GM23338 (cell line): ENCODE data around the gene LCN10. TPM values are rescaled to one million over a fixed set of nuclear protein-coding genes. Genes with fewer than 3 reads are reported as not detected.

Source experiments
- ATAC-seq: fragments of 200-7000 bp; cut with Tn5 transposase; 3 replicates; pipeline ENCODE4 v1.9.1; 2020
- DNase-seq: peaks from one replicate; pipeline ENCODE4 v3.0.0-alpha.2; 2015; ENCODE audit warnings: low spot score
- H2AFZ ChIP-seq: fragments of 200-600 bp; sonication (generic); 2 replicates; pipeline ENCODE4 v1.8.0; 2016; ENCODE audit warnings: antibody characterized with exemption, mild to moderate bottlenecking, moderate library complexity
- H3F3A ChIP-seq: fragments of 200-600 bp; sonication (generic); replicated peaks from 2 replicates; pipeline ENCODE4 v1.8.0; 2017; ENCODE audit warnings: antibody characterized with exemption, mixed run types, low read depth
- H3K27ac ChIP-seq: fragments of 200-600 bp; sonication (generic); 2 replicates; pipeline ENCODE4 v1.6.1; 2016; ENCODE audit warnings: low read depth
- H3K27me3 ChIP-seq: fragments of 200-600 bp; sonication (generic); 2 replicates; pipeline ENCODE4 v1.8.0; 2016; ENCODE audit warnings: mild to moderate bottlenecking, mixed run types, moderate library complexity; ENCODE audit not compliant: insufficient read depth
- H3K36me3 ChIP-seq: fragments of 200-600 bp; sonication (generic); 2 replicates; pipeline ENCODE4 v1.8.0; 2016; ENCODE audit warnings: mild to moderate bottlenecking; ENCODE audit not compliant: insufficient read depth
- H3K4me1 ChIP-seq: fragments of 200-600 bp; sonication (generic); 2 replicates; pipeline ENCODE4 v1.8.0; 2016; ENCODE audit warnings: mild to moderate bottlenecking, moderate library complexity; ENCODE audit not compliant: insufficient read depth
- H3K4me2 ChIP-seq: fragments of 200-600 bp; sonication (generic); 2 replicates; pipeline ENCODE4 v1.7.1; 2017; ENCODE audit warnings: mixed run types
- H3K4me3 ChIP-seq: fragments of 200-600 bp; sonication (generic); 2 replicates; pipeline ENCODE4 v1.6.1; 2016; ENCODE audit warnings: mixed run types
- H3K79me2 ChIP-seq: fragments of 200-600 bp; sonication (generic); replicated peaks from 2 replicates; pipeline ENCODE4 v1.8.0; 2017; ENCODE audit warnings: mild to moderate bottlenecking; ENCODE audit not compliant: insufficient read depth
- H3K9me2 ChIP-seq: fragments of 200-600 bp; sonication (generic); 2 replicates; pipeline ENCODE4 v1.8.0; 2017; ENCODE audit not compliant: insufficient read depth
- H4K20me1 ChIP-seq: fragments of 200-600 bp; sonication (generic); replicated peaks from 2 replicates; pipeline ENCODE4 v1.8.0; 2017; ENCODE audit warnings: mild to moderate bottlenecking; ENCODE audit not compliant: insufficient read depth
- H3K27ac Mint-ChIP-seq: 2 replicates; pipeline ENCODE4 v1.8.0; 2020; ENCODE audit warnings: inconsistent platforms, mild to moderate bottlenecking, moderate library complexity, mixed read lengths
- H3K27me3 Mint-ChIP-seq: 3 replicates; pipeline ENCODE4 v1.8.0; 2022; ENCODE audit warnings: low read depth, mild to moderate bottlenecking, moderate library complexity, mixed read lengths, inconsistent platforms; ENCODE audit not compliant: insufficient read depth, poor library complexity
- H3K36me3 Mint-ChIP-seq: 3 replicates; pipeline ENCODE4 v1.8.0; 2021; ENCODE audit warnings: low read depth, mild to moderate bottlenecking, inconsistent platforms, moderate library complexity, mixed read lengths
- H3K4me1 Mint-ChIP-seq: 3 replicates; pipeline ENCODE4 v1.8.0; 2020; ENCODE audit warnings: mild to moderate bottlenecking, inconsistent platforms, mixed read lengths
- H3K4me3 Mint-ChIP-seq: 3 replicates; pipeline ENCODE4 v1.8.0; 2021; ENCODE audit warnings: moderate library complexity, mild to moderate bottlenecking, inconsistent platforms, mixed read lengths
- H3K9me3 Mint-ChIP-seq: 3 replicates; pipeline ENCODE4 v1.8.0; 2020; ENCODE audit warnings: moderate library complexity, mild to moderate bottlenecking, inconsistent platforms, mixed read lengths
- EZH2phosphoT487 ChIP-seq: fragments of 200-600 bp; sonication (generic); IDR thresholded peaks from one replicate; pipeline ENCODE4 v1.8.1; 2018; ENCODE audit warnings: antibody characterized with exemption; ENCODE audit not compliant: unreplicated experiment
- JUNB ChIP-seq: IDR thresholded peaks from one replicate; pipeline ENCODE4 v1.6.1; 2016; ENCODE audit warnings: antibody characterized with exemption; ENCODE audit not compliant: unreplicated experiment
- NANOG ChIP-seq: IDR thresholded peaks from 2 replicates; pipeline ENCODE4 v1.6.1; 2016; ENCODE audit warnings: antibody characterized with exemption, borderline replicate concordance
- long read RNA-seq: library from polyadenylated mRNA; unstranded; transcript quantifications from one replicate; pipeline ENCODE4 v2.0.0, GENCODE V29; 2020; ENCODE audit not compliant: unreplicated experiment
- polyA plus RNA-seq: library from polyadenylated mRNA; unstranded; fragments of >200 nt; fragmentation: Nextera tagmentation; extraction: Ambion mirVana; gene quantifications from 2 replicates; pipeline ENCODE4 v1.2.1, GENCODE V29; 2016
- total RNA-seq: library from RNA; depleted of rRNA; stranded (reverse); fragments of >200 nt; shearing (Covaris generic); gene quantifications from 2 replicates; pipeline ENCODE4 v1.2.3, GENCODE V29; 2014; rRNA removed
- TF ChIP-seq, protein P1 (sequence below): fragments of 250-450 bp; sonication (Bioruptor Pico); IDR thresholded peaks from 2 replicates; pipeline ENCODE4 v1.5.0; 2020; ENCODE audit warnings: mild to moderate bottlenecking, moderate library complexity
- TF ChIP-seq, protein P2 (sequence below), 2 experiments: fragments of 200-600 bp in 1 of 2; sonication (generic) in 1 of 2; conservative IDR thresholded peaks; 2 replicates each; pipeline versions ENCODE4 v1.5.1 to v1.6.1; 2016 to 2017; ENCODE audit warnings: antibody characterized with exemption in 2 of 2, low read depth in 2 of 2, mild to moderate bottlenecking in 2 of 2, moderate library complexity in 1 of 2

Gene LCN10
- total RNA-seq (0.45 and 9.8 TPM in 2 replicates), polyA plus RNA-seq (0.43 and 0.74 TPM in 2 replicates)
- long read RNA-seq, partial matches to known transcripts, result 0 of 1 reads
- long read RNA-seq, other reads (novel, unspliced or antisense), result 0 of 1 reads

DNA sequence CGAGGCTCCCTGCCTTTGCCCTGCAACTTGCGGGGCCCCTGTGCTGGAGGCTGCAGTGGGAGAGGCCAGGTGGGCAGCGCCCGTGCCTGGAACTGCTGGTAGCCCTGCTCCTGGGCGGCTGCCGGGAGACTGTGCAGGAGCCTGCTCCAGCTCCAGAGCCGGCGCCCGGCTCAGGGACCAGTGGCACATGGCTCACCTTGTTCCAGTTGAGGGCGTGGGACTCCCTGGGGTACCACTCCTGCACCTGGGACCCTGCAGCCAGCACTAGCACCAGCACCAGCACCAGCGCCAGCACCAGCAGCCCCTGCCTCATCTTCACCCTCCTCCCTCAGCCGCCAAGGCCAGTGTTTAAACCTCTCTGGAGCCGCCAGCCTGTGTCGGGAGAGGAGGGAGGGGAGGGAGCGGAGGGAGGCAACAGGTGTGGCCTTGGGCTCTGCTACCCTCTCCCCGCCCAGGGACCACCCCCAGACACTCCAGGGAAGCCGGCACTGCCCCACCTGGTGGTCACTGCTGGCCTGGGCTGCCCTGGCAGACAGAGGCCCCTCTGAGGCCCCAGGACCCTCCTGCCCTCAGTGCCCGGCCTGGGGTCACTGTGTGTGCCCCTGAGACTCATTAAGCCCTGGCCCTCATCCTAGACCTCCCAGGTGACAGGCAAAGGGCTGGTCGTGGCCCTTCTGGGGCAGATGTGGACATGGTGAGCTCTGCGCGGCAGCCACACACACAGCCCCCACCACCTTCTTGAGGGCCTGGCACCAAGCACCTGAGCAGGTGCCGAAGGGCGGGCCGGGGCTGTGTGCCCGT, at the start of gene LCN10:
Gene LCN10 (minus strand): TSS at position 350 of the 801 bp plus-strand sequence. CDS start 37 bp downstream, at position 313.
- Histone ChIP-seq H3K79me2 (no peaks in the 10 kb centered on the region), H3K4me1 (no peaks in the 10 kb centered on the region), H2AFZ (no peak within 1 kb of the TSS; the same call in 1 of the 2 replicates), H3K27ac (no peak within 1 kb of the TSS), H3K27me3 (no peaks in the 10 kb centered on the region), H3F3A (no peaks in the 10 kb centered on the region), H4K20me1 (no peaks in the 10 kb centered on the region), H3K9me2 (no peaks in the 10 kb centered on the region), H3K36me3 (no peaks in the 10 kb centered on the region), H3K4me2 (no peak within 1 kb of the TSS), H3K4me3 (peak within 1 kb of the TSS; percentile 26; the same call in 1 of the 2 replicates)
- no peak for TF ChIP-seq JUNB
- TF ChIP-seq, protein P1, sequence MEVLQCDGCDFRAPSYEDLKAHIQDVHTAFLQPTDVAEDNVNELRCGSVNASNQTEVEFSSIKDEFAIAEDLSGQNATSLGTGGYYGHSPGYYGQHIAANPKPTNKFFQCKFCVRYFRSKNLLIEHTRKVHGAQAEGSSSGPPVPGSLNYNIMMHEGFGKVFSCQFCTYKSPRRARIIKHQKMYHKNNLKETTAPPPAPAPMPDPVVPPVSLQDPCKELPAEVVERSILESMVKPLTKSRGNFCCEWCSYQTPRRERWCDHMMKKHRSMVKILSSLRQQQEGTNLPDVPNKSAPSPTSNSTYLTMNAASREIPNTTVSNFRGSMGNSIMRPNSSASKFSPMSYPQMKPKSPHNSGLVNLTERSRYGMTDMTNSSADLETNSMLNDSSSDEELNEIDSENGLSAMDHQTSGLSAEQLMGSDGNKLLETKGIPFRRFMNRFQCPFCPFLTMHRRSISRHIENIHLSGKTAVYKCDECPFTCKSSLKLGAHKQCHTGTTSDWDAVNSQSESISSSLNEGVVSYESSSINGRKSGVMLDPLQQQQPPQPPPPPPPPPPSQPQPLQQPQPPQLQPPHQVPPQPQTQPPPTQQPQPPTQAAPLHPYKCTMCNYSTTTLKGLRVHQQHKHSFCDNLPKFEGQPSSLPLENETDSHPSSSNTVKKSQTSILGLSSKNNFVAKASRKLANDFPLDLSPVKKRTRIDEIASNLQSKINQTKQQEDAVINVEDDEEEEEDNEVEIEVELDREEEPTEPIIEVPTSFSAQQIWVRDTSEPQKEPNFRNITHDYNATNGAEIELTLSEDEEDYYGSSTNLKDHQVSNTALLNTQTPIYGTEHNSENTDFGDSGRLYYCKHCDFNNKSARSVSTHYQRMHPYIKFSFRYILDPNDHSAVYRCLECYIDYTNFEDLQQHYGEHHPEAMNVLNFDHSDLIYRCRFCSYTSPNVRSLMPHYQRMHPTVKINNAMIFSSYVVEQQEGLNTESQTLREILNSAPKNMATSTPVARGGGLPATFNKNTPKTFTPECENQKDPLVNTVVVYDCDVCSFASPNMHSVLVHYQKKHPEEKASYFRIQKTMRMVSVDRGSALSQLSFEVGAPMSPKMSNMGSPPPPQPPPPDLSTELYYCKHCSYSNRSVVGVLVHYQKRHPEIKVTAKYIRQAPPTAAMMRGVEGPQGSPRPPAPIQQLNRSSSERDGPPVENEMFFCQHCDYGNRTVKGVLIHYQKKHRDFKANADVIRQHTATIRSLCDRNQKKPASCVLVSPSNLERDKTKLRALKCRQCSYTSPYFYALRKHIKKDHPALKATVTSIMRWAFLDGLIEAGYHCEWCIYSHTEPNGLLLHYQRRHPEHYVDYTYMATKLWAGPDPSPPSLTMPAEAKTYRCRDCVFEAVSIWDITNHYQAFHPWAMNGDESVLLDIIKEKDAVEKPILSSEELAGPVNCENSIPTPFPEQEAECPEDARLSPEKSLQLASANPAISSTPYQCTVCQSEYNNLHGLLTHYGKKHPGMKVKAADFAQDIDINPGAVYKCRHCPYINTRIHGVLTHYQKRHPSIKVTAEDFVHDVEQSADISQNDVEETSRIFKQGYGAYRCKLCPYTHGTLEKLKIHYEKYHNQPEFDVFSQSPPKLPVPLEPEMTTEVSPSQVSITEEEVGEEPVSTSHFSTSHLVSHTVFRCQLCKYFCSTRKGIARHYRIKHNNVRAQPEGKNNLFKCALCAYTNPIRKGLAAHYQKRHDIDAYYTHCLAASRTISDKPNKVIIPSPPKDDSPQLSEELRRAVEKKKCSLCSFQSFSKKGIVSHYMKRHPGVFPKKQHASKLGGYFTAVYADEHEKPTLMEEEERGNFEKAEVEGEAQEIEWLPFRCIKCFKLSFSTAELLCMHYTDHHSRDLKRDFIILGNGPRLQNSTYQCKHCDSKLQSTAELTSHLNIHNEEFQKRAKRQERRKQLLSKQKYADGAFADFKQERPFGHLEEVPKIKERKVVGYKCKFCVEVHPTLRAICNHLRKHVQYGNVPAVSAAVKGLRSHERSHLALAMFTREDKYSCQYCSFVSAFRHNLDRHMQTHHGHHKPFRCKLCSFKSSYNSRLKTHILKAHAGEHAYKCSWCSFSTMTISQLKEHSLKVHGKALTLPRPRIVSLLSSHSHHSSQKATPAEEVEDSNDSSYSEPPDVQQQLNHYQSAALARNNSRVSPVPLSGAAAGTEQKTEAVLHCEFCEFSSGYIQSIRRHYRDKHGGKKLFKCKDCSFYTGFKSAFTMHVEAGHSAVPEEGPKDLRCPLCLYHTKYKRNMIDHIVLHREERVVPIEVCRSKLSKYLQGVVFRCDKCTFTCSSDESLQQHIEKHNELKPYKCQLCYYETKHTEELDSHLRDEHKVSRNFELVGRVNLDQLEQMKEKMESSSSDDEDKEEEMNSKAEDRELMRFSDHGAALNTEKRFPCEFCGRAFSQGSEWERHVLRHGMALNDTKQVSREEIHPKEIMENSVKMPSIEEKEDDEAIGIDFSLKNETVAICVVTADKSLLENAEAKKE, result no peak
- no peak for TF ChIP-seq EZH2phosphoT487
- TF ChIP-seq, protein P2, sequence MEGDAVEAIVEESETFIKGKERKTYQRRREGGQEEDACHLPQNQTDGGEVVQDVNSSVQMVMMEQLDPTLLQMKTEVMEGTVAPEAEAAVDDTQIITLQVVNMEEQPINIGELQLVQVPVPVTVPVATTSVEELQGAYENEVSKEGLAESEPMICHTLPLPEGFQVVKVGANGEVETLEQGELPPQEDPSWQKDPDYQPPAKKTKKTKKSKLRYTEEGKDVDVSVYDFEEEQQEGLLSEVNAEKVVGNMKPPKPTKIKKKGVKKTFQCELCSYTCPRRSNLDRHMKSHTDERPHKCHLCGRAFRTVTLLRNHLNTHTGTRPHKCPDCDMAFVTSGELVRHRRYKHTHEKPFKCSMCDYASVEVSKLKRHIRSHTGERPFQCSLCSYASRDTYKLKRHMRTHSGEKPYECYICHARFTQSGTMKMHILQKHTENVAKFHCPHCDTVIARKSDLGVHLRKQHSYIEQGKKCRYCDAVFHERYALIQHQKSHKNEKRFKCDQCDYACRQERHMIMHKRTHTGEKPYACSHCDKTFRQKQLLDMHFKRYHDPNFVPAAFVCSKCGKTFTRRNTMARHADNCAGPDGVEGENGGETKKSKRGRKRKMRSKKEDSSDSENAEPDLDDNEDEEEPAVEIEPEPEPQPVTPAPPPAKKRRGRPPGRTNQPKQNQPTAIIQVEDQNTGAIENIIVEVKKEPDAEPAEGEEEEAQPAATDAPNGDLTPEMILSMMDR (conservative IDR thresholded peaks at IDR 0.05; ENCODE audit: low read depth in 2 of 2), result peak; percentile 34 to 63
- no peak for TF ChIP-seq NANOG
- ATAC-seq (peak; percentile 79), DNase-seq (peak; percentile 65)
- H3K27ac Mint-ChIP-seq, result no peak within 1 kb of the TSS
- H3K9me3 Mint-ChIP-seq, result no peaks in the 10 kb centered on the region; the same call in 2 of the 3 replicates
- no peak within 1 kb of the TSS; the same call in 2 of the 3 replicates for H3K4me3 Mint-ChIP-seq
- H3K4me1 Mint-ChIP-seq, result peaks cover 2% of the 10 kb centered on the region; the same call in 1 of the 3 replicates
- peaks cover 8% of the 10 kb centered on the region for H3K27me3 Mint-ChIP-seq
- no peaks in the 10 kb centered on the region for H3K36me3 Mint-ChIP-seq
